Measurements from ENCODE around the gene TOX2.

GRCh38 chr20:44017211-44017610, 102.6 kb downstream of the TOX2 start:
- TF ChIP-seq POLR2AphosphoS5 (IDR thresholded peaks at IDR 0.05) = no peak
- TF ChIP-seq, protein P1, sequence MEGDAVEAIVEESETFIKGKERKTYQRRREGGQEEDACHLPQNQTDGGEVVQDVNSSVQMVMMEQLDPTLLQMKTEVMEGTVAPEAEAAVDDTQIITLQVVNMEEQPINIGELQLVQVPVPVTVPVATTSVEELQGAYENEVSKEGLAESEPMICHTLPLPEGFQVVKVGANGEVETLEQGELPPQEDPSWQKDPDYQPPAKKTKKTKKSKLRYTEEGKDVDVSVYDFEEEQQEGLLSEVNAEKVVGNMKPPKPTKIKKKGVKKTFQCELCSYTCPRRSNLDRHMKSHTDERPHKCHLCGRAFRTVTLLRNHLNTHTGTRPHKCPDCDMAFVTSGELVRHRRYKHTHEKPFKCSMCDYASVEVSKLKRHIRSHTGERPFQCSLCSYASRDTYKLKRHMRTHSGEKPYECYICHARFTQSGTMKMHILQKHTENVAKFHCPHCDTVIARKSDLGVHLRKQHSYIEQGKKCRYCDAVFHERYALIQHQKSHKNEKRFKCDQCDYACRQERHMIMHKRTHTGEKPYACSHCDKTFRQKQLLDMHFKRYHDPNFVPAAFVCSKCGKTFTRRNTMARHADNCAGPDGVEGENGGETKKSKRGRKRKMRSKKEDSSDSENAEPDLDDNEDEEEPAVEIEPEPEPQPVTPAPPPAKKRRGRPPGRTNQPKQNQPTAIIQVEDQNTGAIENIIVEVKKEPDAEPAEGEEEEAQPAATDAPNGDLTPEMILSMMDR (IDR thresholded peaks at IDR 0.05) = no peak

Data from prostate gland (tissue), 2 donors.